H1 (cell line): ENCODE data around the gene RALY. TPM values are rescaled to one million over a fixed set of nuclear protein-coding genes. Genes with fewer than 3 reads are reported as not detected.

Source experiments
- CTCF ChIA-PET: fragments of 300-600 bp; sonication (Branson Sonifier 250); formaldehyde crosslinking; loops from one replicate; lab custom pipeline; 2021; ENCODE audit not compliant: partially characterized antibody; lab: Charles Lee
- POLR2A ChIA-PET: fragments of 300-600 bp; sonication (Branson Sonifier 250); formaldehyde crosslinking; loops from one replicate; lab custom pipeline; 2021; ENCODE audit warnings: inconsistent platforms; ENCODE audit not compliant: partially characterized antibody; lab: Charles Lee
- DNase-seq, 2 experiments: peaks; one replicate each; pipeline versions ENCODE4 v3.0.0 to v3.0.0-alpha.2; 2010 to 2022; ENCODE audit warnings: low spot score in 2 of 2, low read depth in 1 of 2, mixed read lengths in 1 of 2
- FAIRE-seq: peaks from 2 replicates; lab custom pipeline; 2011; peaks lifted over from hg19 to GRCh38; lab: Jason Lieb, UNC
- H2AFZ ChIP-seq: 2 replicates; pipeline ENCODE4 v1.8.1; 2012; ENCODE audit warnings: low read length, inconsistent platforms
- H2AK5ac ChIP-seq: 2 replicates; pipeline ENCODE4 v1.6.1; 2013; ENCODE audit warnings: low read depth, low read length
- H2BK120ac ChIP-seq: replicated peaks from 2 replicates; pipeline ENCODE3; 2013; ENCODE audit warnings: low read depth, low read length, inconsistent platforms
- H2BK12ac ChIP-seq: 2 replicates; pipeline ENCODE4 v1.6.1; 2013; ENCODE audit warnings: low read depth, low read length
- H2BK15ac ChIP-seq: 2 replicates; pipeline ENCODE4 v1.6.1; 2013; ENCODE audit warnings: low read length
- H2BK20ac ChIP-seq: 2 replicates; pipeline ENCODE4 v1.6.1; 2013; ENCODE audit warnings: low read length
- H2BK5ac ChIP-seq: 2 replicates; pipeline ENCODE4 v1.6.1; 2013; ENCODE audit warnings: low read depth, low read length
- H3K14ac ChIP-seq: 2 replicates; pipeline ENCODE4 v1.6.1; 2013; ENCODE audit warnings: inconsistent platforms; ENCODE audit not compliant: insufficient read length
- H3K18ac ChIP-seq: 2 replicates; pipeline ENCODE4 v1.6.1; 2013; ENCODE audit warnings: low read length; ENCODE audit errors: extremely low read depth
- H3K23ac ChIP-seq: 2 replicates; pipeline ENCODE4 v1.6.1; 2013; ENCODE audit warnings: inconsistent platforms; ENCODE audit not compliant: insufficient read length
- H3K23me2 ChIP-seq: 2 replicates; pipeline ENCODE4 v1.6.1; 2013; ENCODE audit warnings: low read depth, low read length
- H3K27ac ChIP-seq: 2 replicates; pipeline ENCODE4 v1.6.1; 2011; ENCODE audit warnings: low read depth, low read length, inconsistent platforms
- H3K27me3 ChIP-seq, 4 experiments: replicated peaks in 1 of 4; 1 replicate in 1 of 4; 2 replicates in 3 of 4; pipeline versions ENCODE4 v1.6.1 to v1.8.1; 2011 to 2013; ENCODE audit warnings: low read length in 3 of 4, mild to moderate bottlenecking in 3 of 4, inconsistent platforms in 2 of 4, mixed read lengths in 2 of 4, moderate library complexity in 1 of 4; ENCODE audit not compliant: control insufficient read depth in 3 of 4, insufficient read depth in 3 of 4; ENCODE audit errors: extremely low read depth in 1 of 4
- H3K36me3 ChIP-seq, 4 experiments: 2 replicates each; pipeline versions ENCODE4 v1.6.1 to v1.8.1; 2011 to 2013; ENCODE audit warnings: mild to moderate bottlenecking in 4 of 4, low read length in 3 of 4, moderate library complexity in 2 of 4, control low read depth in 1 of 4, inconsistent platforms in 1 of 4; ENCODE audit not compliant: insufficient read depth in 4 of 4, control insufficient read depth in 2 of 4
- H3K4ac ChIP-seq: replicated peaks from 2 replicates; pipeline ENCODE3; 2013; ENCODE audit warnings: low read length, low read depth, mixed read lengths, inconsistent platforms; ENCODE audit not compliant: insufficient read length
- H3K4me1 ChIP-seq, 4 experiments: replicated peaks in 1 of 4; 1 replicate in 1 of 4; 2 replicates in 3 of 4; pipeline versions ENCODE4 v1.6.1 to v1.8.1; 2011 to 2013; ENCODE audit warnings: low read length in 3 of 4, inconsistent platforms in 2 of 4, mixed read lengths in 1 of 4; ENCODE audit not compliant: insufficient read depth in 4 of 4, control insufficient read depth in 3 of 4
- H3K4me2 ChIP-seq, 2 experiments: 2 replicates each; pipeline versions ENCODE4 v1.6.1 to v1.8.1; 2011 to 2013; ENCODE audit warnings: low read depth in 2 of 2, low read length in 2 of 2, control low read depth in 1 of 2, inconsistent platforms in 1 of 2, mild to moderate bottlenecking in 1 of 2; ENCODE audit not compliant: insufficient read depth in 1 of 2
- H3K4me3 ChIP-seq, 4 experiments: fragments of 200-600, 300-600 bp in 1 of 4; sonication (generic), shearing (Covaris generic), sonication (Bioruptor Twin) in 1 of 4; 2 replicates each; pipeline versions ENCODE4 v1.5.1 to v1.8.1; 2011 to 2016; ENCODE audit warnings: low read length in 4 of 4, low read depth in 3 of 4, control low read depth in 2 of 4, inconsistent platforms in 2 of 4, mild to moderate bottlenecking in 2 of 4, mixed read lengths in 1 of 4, moderate library complexity in 1 of 4; ENCODE audit not compliant: insufficient read depth in 2 of 4; ENCODE audit errors: extremely low read depth in 1 of 4
- H3K56ac ChIP-seq: replicated peaks from 2 replicates; pipeline ENCODE3; 2013; ENCODE audit warnings: low read depth, mild to moderate bottlenecking, mixed read lengths, low read length, inconsistent platforms; ENCODE audit not compliant: insufficient read length
- H3K79me1 ChIP-seq: 2 replicates; pipeline ENCODE4 v1.6.1; 2013; ENCODE audit warnings: low read depth, low read length, control low read depth
- H3K79me2 ChIP-seq, 2 experiments: 2 replicates each; pipeline versions ENCODE4 v1.6.1 to v1.8.1; 2012 to 2013; ENCODE audit warnings: low read length in 2 of 2, mild to moderate bottlenecking in 2 of 2, inconsistent platforms in 1 of 2; ENCODE audit not compliant: insufficient read depth in 2 of 2, control insufficient read depth in 1 of 2
- H3K9ac ChIP-seq, 4 experiments: replicated peaks in 1 of 4; 1 replicate in 1 of 4; 2 replicates in 3 of 4; pipeline versions ENCODE4 v1.6.1 to v1.8.1; 2011 to 2013; ENCODE audit warnings: low read depth in 3 of 4, low read length in 3 of 4, control low read depth in 2 of 4, mild to moderate bottlenecking in 2 of 4, moderate library complexity in 2 of 4, inconsistent platforms in 1 of 4; ENCODE audit errors: extremely low read depth in 1 of 4
- H3K9me3 ChIP-seq, 2 experiments: 2 replicates each; pipeline versions ENCODE4 v1.6.1 to v1.8.1; 2012 to 2013; ENCODE audit warnings: mild to moderate bottlenecking in 2 of 2, moderate library complexity in 2 of 2, control low read depth in 1 of 2, inconsistent platforms in 1 of 2, low read depth in 1 of 2, low read length in 1 of 2, mixed read lengths in 1 of 2; ENCODE audit not compliant: insufficient read depth in 2 of 2
- H4K20me1 ChIP-seq, 2 experiments: replicated peaks in 1 of 2; 2 replicates each; pipeline versions ENCODE3 to v1.8.1; 2011 to 2013; ENCODE audit warnings: inconsistent platforms in 2 of 2, low read length in 2 of 2, mild to moderate bottlenecking in 1 of 2; ENCODE audit not compliant: insufficient read depth in 2 of 2, control insufficient read depth in 1 of 2
- H4K5ac ChIP-seq: 2 replicates; pipeline ENCODE4 v1.6.1; 2013; ENCODE audit warnings: low read length, low read depth, mixed read lengths, inconsistent platforms; ENCODE audit not compliant: insufficient read length
- H4K8ac ChIP-seq: 2 replicates; pipeline ENCODE4 v1.8.0; 2013; ENCODE audit warnings: mild to moderate bottlenecking, moderate library complexity, low read length, inconsistent platforms; ENCODE audit not compliant: insufficient read depth; ENCODE audit errors: extremely low read depth
- H4K91ac ChIP-seq: replicated peaks from 2 replicates; pipeline ENCODE3; 2013; ENCODE audit warnings: low read length, mixed read lengths, inconsistent platforms; ENCODE audit not compliant: insufficient read length
- BCL11A ChIP-seq, 2 experiments: IDR thresholded peaks; one replicate each; pipeline ENCODE4 v1.6.1; 2011; ENCODE audit warnings: low read depth in 2 of 2, low read length in 2 of 2, mild to moderate bottlenecking in 2 of 2
- CHD2 ChIP-seq: IDR thresholded peaks from 2 replicates; pipeline ENCODE4 v1.6.1; 2012; ENCODE audit warnings: low read length, improper control_type of control experiment
- CTBP2 ChIP-seq: IDR thresholded peaks from 2 replicates; pipeline ENCODE4 v1.7.0; 2011; ENCODE audit warnings: borderline replicate concordance, mild to moderate bottlenecking, moderate library complexity, mixed read lengths, low read length; ENCODE audit not compliant: insufficient read depth, insufficient read length
- EP300 ChIP-seq, 2 experiments: IDR thresholded peaks; 1 replicate in 1 of 2; 2 replicates in 1 of 2; pipeline ENCODE4 v1.6.1; 2011 to 2012; ENCODE audit warnings: low read depth in 2 of 2, low read length in 2 of 2, mild to moderate bottlenecking in 2 of 2, borderline replicate concordance in 1 of 2, inconsistent platforms in 1 of 2, moderate library complexity in 1 of 2
- GABPA ChIP-seq: IDR thresholded peaks from 2 replicates; pipeline ENCODE4 v1.6.1; 2011; ENCODE audit warnings: mild to moderate bottlenecking, low read length, moderate library complexity, borderline replicate concordance; ENCODE audit not compliant: insufficient read depth
- JUN ChIP-seq: IDR thresholded peaks from 2 replicates; pipeline ENCODE4 v1.6.1; 2011; ENCODE audit warnings: low read depth, mild to moderate bottlenecking, improper control_type of control experiment, low read length
- POU5F1 ChIP-seq: IDR thresholded peaks from 2 replicates; pipeline ENCODE4 v1.6.1; 2011; ENCODE audit warnings: low read depth, mild to moderate bottlenecking, low read length, moderate library complexity
- SIX5 ChIP-seq: IDR thresholded peaks from 2 replicates; pipeline ENCODE4 v1.6.1; 2011; ENCODE audit warnings: mild to moderate bottlenecking, low read depth, low read length
- SUZ12 ChIP-seq: fragments of 200-600 bp; sonication (generic); IDR thresholded peaks from 2 replicates; pipeline ENCODE4 v1.6.1; 2012; ENCODE audit warnings: mild to moderate bottlenecking, inconsistent platforms, low read length, moderate library complexity, mixed read lengths
- WGBS, 2 experiments: shearing (Covaris generic) in 1 of 2; methylation state at CpG; one replicate each; pipeline versions ENCODE4 v1.1.6 to v1.1.7; 2013 to 2015; ENCODE audit warnings: low lambda C conversion rate in 2 of 2, mixed read lengths in 2 of 2, inconsistent platforms in 1 of 2, low coverage in 1 of 2, missing lambda C conversion rate in 1 of 2; ENCODE audit not compliant: insufficient replicate concordance in 2 of 2, insufficient coverage in 1 of 2, insufficient read length in 1 of 2; ENCODE audit errors: extremely low coverage in 1 of 2, missing lambda C conversion rate in 1 of 2; 5-methylcytosine and 5-hydroxymethylcytosine counted together
- polyA plus RNA-seq, 7 experiments: library from polyadenylated mRNA; depleted of rRNA in 3 of 7; stranded (reverse) in 5 of 7; unstranded in 2 of 7; fragments of >200 nt in 5 of 7; fragments of 200-250 nt in 2 of 7; gene quantifications; 1 replicate in 5 of 7; 2 replicates in 1 of 7; 4 replicates in 1 of 7; pipeline versions ENCODE4 v1.2.1 to v1.2.3, GENCODE V29; 2011 to 2013; ENCODE audit warnings: missing spikeins in 2 of 7, mixed read lengths in 2 of 7
- total RNA-seq: library from RNA; stranded (reverse); fragmentation: NEBNext Ultra II Directional; extraction: Animal tissue kit (Norgen Biotek cat#: 25700); gene quantifications from 2 replicates; pipeline ENCODE4 v1.2.1, GENCODE V29; 2021
- TF ChIP-seq, protein P1 (sequence below), 3 experiments: IDR thresholded peaks; 1 replicate in 2 of 3; 2 replicates in 1 of 3; pipeline versions ENCODE4 v1.5.1 to v1.6.1; 2011; ENCODE audit warnings: low read length in 3 of 3, mild to moderate bottlenecking in 3 of 3, inconsistent platforms in 2 of 3, low read depth in 1 of 3, moderate library complexity in 1 of 3; ENCODE audit not compliant: insufficient read depth in 1 of 3; ENCODE audit errors: control extremely low read depth in 1 of 3

RALY gene
- total and polyA plus RNA-seq, 2 of the 8 experiments (the other 6 are each of a cell fraction or from before 2014, with no cell fraction given): 133 to 148 TPM

DNA sequence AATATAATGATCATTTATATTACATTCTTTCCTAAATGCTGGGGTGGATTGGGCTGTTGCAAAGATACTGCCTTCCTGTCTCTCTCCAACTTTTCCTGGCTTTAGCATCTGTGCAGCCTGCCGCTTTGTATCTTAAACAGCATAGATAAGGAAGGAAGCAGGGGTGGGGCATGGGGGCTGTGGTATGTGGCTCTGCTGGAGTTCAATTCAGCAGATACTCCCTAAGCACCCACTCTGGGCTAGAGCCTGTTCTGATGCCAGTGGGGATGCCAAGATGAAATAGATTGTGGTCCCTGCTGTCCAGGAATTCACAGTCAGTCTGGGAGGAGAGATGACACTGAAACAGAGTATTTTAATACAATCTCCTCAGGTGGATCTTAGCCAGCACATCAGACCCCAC is 61.6 kb downstream of the RALY start:
- no peak overlapping the region for H2BK120ac ChIP-seq
- no peak for DNase-seq
- POLR2A ChIA-PET: interaction anchor here (1.3 kb wide), 1 partner anchor 9 kb away, joined by 3 read pairs; no protein-coding TSS in a partner anchor
- no peak overlapping the region for H2BK20ac ChIP-seq
- no peak overlapping the region for H3K4me2 ChIP-seq
- no peak overlapping the region for H2BK15ac ChIP-seq
- H3K9me3 ChIP-seq: no peaks in the 10 kb centered on the region
- H3K23me2 ChIP-seq: no peaks in the 10 kb centered on the region
- H3K9ac ChIP-seq: no peak overlapping the region
- CTCF ChIA-PET: interaction anchor here (1.0 to 2.0 kb wide), 2 partner anchors 12 to 13 kb away, joined by 3 to 8 read pairs; no protein-coding TSS in a partner anchor
- H3K36me3 ChIP-seq: no peaks in the 10 kb centered on the region
- no peak for TF ChIP-seq BCL11A (IDR thresholded peaks at IDR 0.05; ENCODE audit: low read depth in 2 of 2, low read length in 2 of 2)
- TF ChIP-seq SIX5: no peak
- TF ChIP-seq EP300 (IDR thresholded peaks at IDR 0.05; ENCODE audit: borderline replicate concordance in 1 of 2, low read depth in 2 of 2, low read length in 2 of 2): no peak
- no peak for TF ChIP-seq CHD2
- no peak for TF ChIP-seq POU5F1
- no peak for TF ChIP-seq JUN
- TF ChIP-seq SUZ12: no peak
- no peak for TF ChIP-seq GABPA
- no peak for TF ChIP-seq CTBP2
- TF ChIP-seq, protein P1, sequence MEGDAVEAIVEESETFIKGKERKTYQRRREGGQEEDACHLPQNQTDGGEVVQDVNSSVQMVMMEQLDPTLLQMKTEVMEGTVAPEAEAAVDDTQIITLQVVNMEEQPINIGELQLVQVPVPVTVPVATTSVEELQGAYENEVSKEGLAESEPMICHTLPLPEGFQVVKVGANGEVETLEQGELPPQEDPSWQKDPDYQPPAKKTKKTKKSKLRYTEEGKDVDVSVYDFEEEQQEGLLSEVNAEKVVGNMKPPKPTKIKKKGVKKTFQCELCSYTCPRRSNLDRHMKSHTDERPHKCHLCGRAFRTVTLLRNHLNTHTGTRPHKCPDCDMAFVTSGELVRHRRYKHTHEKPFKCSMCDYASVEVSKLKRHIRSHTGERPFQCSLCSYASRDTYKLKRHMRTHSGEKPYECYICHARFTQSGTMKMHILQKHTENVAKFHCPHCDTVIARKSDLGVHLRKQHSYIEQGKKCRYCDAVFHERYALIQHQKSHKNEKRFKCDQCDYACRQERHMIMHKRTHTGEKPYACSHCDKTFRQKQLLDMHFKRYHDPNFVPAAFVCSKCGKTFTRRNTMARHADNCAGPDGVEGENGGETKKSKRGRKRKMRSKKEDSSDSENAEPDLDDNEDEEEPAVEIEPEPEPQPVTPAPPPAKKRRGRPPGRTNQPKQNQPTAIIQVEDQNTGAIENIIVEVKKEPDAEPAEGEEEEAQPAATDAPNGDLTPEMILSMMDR (IDR thresholded peaks at IDR 0.05; ENCODE audit: control extremely low read depth in 1 of 3, insufficient read depth in 1 of 3, low read depth in 1 of 3, low read length in 3 of 3): no peak
- FAIRE-seq: no peak
- no peak overlapping the region for H4K91ac ChIP-seq
- no peak overlapping the region for H2BK5ac ChIP-seq
- H3K27me3 ChIP-seq: no peaks in the 10 kb centered on the region
- H2AFZ ChIP-seq: no peak overlapping the region
- no peak overlapping the region for H4K5ac ChIP-seq
- no peak overlapping the region for H3K4me3 ChIP-seq
- H3K4me1 ChIP-seq: no peaks in the 10 kb centered on the region
- no peak overlapping the region for H3K27ac ChIP-seq
- no peak overlapping the region for H2BK12ac ChIP-seq
- H3K56ac ChIP-seq: no peak overlapping the region
- H3K23ac ChIP-seq: no peak overlapping the region
- H2AK5ac ChIP-seq: no peak overlapping the region
- H3K79me2 ChIP-seq: peaks cover 5 to 62% of the 10 kb centered on the region in 2 experiments
- H3K14ac ChIP-seq: no peak overlapping the region
- peaks cover 20% of the 10 kb centered on the region for H3K79me1 ChIP-seq
- no peak overlapping the region for H3K18ac ChIP-seq
- no peak overlapping the region for H3K4ac ChIP-seq
- H4K20me1 ChIP-seq: peaks cover 21 to 31% of the 10 kb centered on the region in 2 experiments
- no peak overlapping the region for H4K8ac ChIP-seq
- WGBS, 2 experiments: 85% methylated on average over 1 of the region's 1 CpG; no CpG with 5 or more reads in 1 of the 2 experiments
